Measurements from ENCODE around the gene RAP1GAP.

DNA sequence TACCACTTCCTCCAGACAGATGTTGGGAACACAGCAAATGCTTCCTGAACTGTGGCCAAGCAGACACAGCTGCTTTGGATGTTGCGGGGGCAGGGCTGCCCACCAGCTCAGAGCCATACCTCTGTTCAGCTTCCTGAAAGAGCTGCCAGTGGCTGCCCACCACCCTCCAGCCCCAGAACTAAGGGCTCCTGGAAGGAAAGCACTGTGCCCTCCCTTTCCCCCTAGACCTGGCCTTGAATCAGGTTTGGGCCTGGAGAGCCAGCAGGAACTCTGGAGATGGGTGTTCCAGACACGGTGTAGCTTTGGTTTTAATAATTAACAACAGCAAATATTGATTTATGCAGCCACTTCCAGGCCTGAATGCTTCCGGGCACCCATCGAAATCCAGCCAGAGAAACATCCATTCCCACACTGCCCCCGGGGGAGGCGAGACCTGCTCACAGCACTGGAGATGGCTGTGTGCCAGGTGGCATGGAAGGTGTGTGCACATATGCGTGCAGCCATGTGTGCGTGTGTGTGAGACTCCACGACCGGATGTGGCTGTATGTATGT is 45.7 kb downstream of the RAP1GAP start:
- TF ChIP-seq, protein P1, sequence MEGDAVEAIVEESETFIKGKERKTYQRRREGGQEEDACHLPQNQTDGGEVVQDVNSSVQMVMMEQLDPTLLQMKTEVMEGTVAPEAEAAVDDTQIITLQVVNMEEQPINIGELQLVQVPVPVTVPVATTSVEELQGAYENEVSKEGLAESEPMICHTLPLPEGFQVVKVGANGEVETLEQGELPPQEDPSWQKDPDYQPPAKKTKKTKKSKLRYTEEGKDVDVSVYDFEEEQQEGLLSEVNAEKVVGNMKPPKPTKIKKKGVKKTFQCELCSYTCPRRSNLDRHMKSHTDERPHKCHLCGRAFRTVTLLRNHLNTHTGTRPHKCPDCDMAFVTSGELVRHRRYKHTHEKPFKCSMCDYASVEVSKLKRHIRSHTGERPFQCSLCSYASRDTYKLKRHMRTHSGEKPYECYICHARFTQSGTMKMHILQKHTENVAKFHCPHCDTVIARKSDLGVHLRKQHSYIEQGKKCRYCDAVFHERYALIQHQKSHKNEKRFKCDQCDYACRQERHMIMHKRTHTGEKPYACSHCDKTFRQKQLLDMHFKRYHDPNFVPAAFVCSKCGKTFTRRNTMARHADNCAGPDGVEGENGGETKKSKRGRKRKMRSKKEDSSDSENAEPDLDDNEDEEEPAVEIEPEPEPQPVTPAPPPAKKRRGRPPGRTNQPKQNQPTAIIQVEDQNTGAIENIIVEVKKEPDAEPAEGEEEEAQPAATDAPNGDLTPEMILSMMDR (IDR thresholded peaks at IDR 0.05), result no peak
- no peak for TF ChIP-seq EZH2 (IDR thresholded peaks at IDR 0.05)
- no peak for TF ChIP-seq EZH2phosphoT487 (IDR thresholded peaks at IDR 0.05)
